Heart right ventricle (tissue), 16 donors: ENCODE data around the gene CDK15. TPM values are rescaled to one million over a fixed set of nuclear protein-coding genes. Genes with fewer than 3 reads are reported as not detected.
"Not testable (repeated sequence)": the region's sequence is repeated elsewhere in the genome, so short reads cannot be mapped to it uniquely, and the experiment has no call there.

Experiments used
- ATAC-seq, 8 donors: fragments of 200-7000 bp; cut with Tn5 transposase; one replicate each; pipeline ENCODE4 v1.9.1; 2020; ENCODE audit warnings: mild to moderate bottlenecking in 8 of 8, moderate library complexity in 8 of 8, moderate number of reproducible peaks in 1 of 8
- DNase-seq, 2 donors: peaks; one replicate each; pipeline ENCODE4 v3.0.0-alpha.2; 2020
- H3K27ac ChIP-seq, 10 donors: fragments of 200-600 bp; sonication (generic) in 2 of 10; one replicate each; pipeline versions ENCODE4 v1.5.0 to v1.8.0; 2020 to 2022; ENCODE audit warnings: mild to moderate bottlenecking in 3 of 10
- H3K27me3 ChIP-seq, 7 donors: fragments of 200-600 bp; one replicate each; pipeline ENCODE4 v1.8.0; 2021 to 2022; ENCODE audit warnings: mild to moderate bottlenecking in 2 of 7
- H3K36me3 ChIP-seq, 9 donors: fragments of 200-600 bp; sonication (generic) in 1 of 9; one replicate each; pipeline versions ENCODE4 v1.5.0 to v1.8.0; 2020 to 2022; ENCODE audit warnings: mild to moderate bottlenecking in 2 of 9
- H3K4me1 ChIP-seq, 9 donors: fragments of 200-600 bp; sonication (generic) in 1 of 9; one replicate each; pipeline versions ENCODE4 v1.5.0 to v1.8.0; 2020 to 2022; ENCODE audit warnings: mild to moderate bottlenecking in 4 of 9
- H3K4me3 ChIP-seq, 10 donors: fragments of 200-600 bp; sonication (generic) in 2 of 10; one replicate each; pipeline versions ENCODE4 v1.5.0 to v1.8.0; 2020 to 2022; ENCODE audit warnings: mild to moderate bottlenecking in 7 of 10, moderate library complexity in 2 of 10
- H3K9me3 ChIP-seq, 11 donors: fragments of 200-600 bp in 10 of 11; sonication (generic) in 2 of 11; one replicate each; pipeline versions ENCODE4 v1.5.0 to v1.8.0; 2013 to 2022; ENCODE audit warnings: mild to moderate bottlenecking in 2 of 11, control low read depth in 1 of 11, moderate library complexity in 1 of 11
- CTCF ChIP-seq, 9 donors: fragments of 200-600 bp; sonication (generic) in 2 of 9; IDR thresholded peaks; one replicate each; pipeline versions ENCODE4 v1.5.0 to v1.8.0; 2021 to 2022; ENCODE audit warnings: antibody characterized with exemption in 9 of 9, mild to moderate bottlenecking in 5 of 9, moderate library complexity in 1 of 9
- WGBS, 2 donors: extraction: QIAGEN DNeasy Blood & Tissue Kit; methylation state at CpG; one replicate each; pipeline ENCODE4 v1.1.7; 2013; ENCODE audit warnings: inconsistent platforms in 1 of 2; 5-methylcytosine and 5-hydroxymethylcytosine counted together
- intact Hi-C, 10 donors: fragments of 100-400 bp; cut with DNase I; formaldehyde crosslinking; loops; one replicate each; pipeline versions ENCODE4 v1.11.1 to v1.14.2; 2022
- polyA plus RNA-seq, 2 donors: library from polyadenylated mRNA; stranded (reverse); fragments of 200-250 nt; gene quantifications; one replicate each; pipeline ENCODE4 v1.2.3, GENCODE V29; 2013
- total RNA-seq, 10 donors: library from RNA; stranded (reverse); fragmentation: NEBNext Ultra II Directional in 3 of 10; extraction: Animal tissue kit (Norgen Biotek cat#: 25700) in 3 of 10; gene quantifications; one replicate each; pipeline versions ENCODE4 v1.2.1 to v1.2.4, GENCODE V29; 2021 to 2023
- donor health status: Arrhythmogenic right ventricular cardiomyopathy.
- donor health status: ischemic (EF 13 %, LVEDD 7.1; RV severe dilation, severe dysfunction).
- donor health status: healthy with polysubstance abuse.
- donor health status: DM: no; HTN: yes; CAD: no.
- donor health status: DM: no; HTN: no; CAD: no.
- donor health status: ischemic (EF 25% LVEDD 6.9; RV normal size, moderate dysfunction).
- donor health status: ischemic (EF 25% LVEDD 5.7; RV mildly dilated, moderate dysfunction).
- donor health status: healthy.
- donor health status: DM: yes; HTN: yes; CAD: no.
- donor health status: Ischemic cardiomyopathy.
- donor health status: ischemic (EF 35%, LVEDD 5.7; RV mildly dilated, moderate dysfunction).
- donor health status: nonischemic (EF 11% LVEDD 7.7; RV severe dilation, severe dysfunction).
- donor health status: DM: yes; HTN: yes; CAD: no.
- donor health status: PGD.
- donor health status: ischemic (EF 29% LVEDD 5.4; RV normal size, mild dysfunction).
- donor health status: nonischemic (EF 23%, LVEDD 6.1; RV moderate dilation, normal function).

The CDK15 gene
- total and polyA plus RNA-seq, 12 donors, result 0.07 to 0.39 (median 0.15) TPM; not detected in 1

- no peaks in the 10 kb centered on the region for H3K27me3 ChIP-seq
- peak in 2 of 8 donors; percentile 23 to 43 for ATAC-seq
- DNase-seq, result no peak
- no peaks in the 10 kb centered on the region for H3K9me3 ChIP-seq
- no peak overlapping the region for H3K4me3 ChIP-seq
- peaks cover 0 to 99% (median 30%) of the 10 kb centered on the region in 9 donors for H3K36me3 ChIP-seq
- H3K4me1 ChIP-seq, result peaks cover 0 to 9% (median 0%) of the 10 kb centered on the region in 9 donors
- H3K27ac ChIP-seq, result peak overlapping the region in 1 of 10 donors; percentile 24
- WGBS, 2 donors, result 75 to 87% methylated on average over 4 of the region's 4 CpGs
- intact Hi-C loops, result no loop called here
- TF ChIP-seq CTCF (IDR thresholded peaks at IDR 0.05), result no peak
Measured at GRCh38 chr2:201761101-201761500, 45.2 kb upstream of the CDK15 start.

GRCh38 chr2:201764469-201764868 lies 41.9 kb upstream of the CDK15 start:
- H3K27ac ChIP-seq, intact Hi-C loops: not testable (repeated sequence)
- WGBS, 2 donors, result 97 to 98% methylated on average over 7 of the region's 7 CpGs

GRCh38 chr2:201765799-201766198 lies 40.5 kb upstream of the CDK15 start:
- DNase-seq (no peak), ATAC-seq (peak in 6 of 8 donors; percentile 54 to 80 (median 64))
- TF ChIP-seq CTCF (IDR thresholded peaks at IDR 0.05), result no peak
- peaks cover 0 to 35% (median 13%) of the 10 kb centered on the region in 9 donors for H3K4me1 ChIP-seq
- peaks cover 0 to 63% (median 14%) of the 10 kb centered on the region in 9 donors for H3K36me3 ChIP-seq
- H3K4me3 ChIP-seq, result no peak overlapping the region
- no peaks in the 10 kb centered on the region for H3K9me3 ChIP-seq
- no peaks in the 10 kb centered on the region for H3K27me3 ChIP-seq
- intact Hi-C loops, result no loop called here
- H3K27ac ChIP-seq, result peak overlapping the region in 5 of 10 donors; percentile 26 to 64 (median 43)

More at GRCh38 chr2:201764469-201764868, 41.9 kb upstream of the CDK15 start:
- not testable (repeated sequence) for H3K4me3 ChIP-seq, H3K27me3 ChIP-seq, ATAC-seq, DNase-seq, H3K9me3 ChIP-seq
- Histone ChIP-seq H3K36me3 (peaks cover 0 to 77% (median 16%) of the 10 kb centered on the region in 9 donors), H3K4me1 (peaks cover 0 to 22% (median 11%) of the 10 kb centered on the region in 9 donors)

GRCh38 chr2:201768918-201769317 lies 37.4 kb upstream of the CDK15 start:
- peak overlapping the region in 2 of 10 donors; percentile 0 to 1 for H3K4me3 ChIP-seq
- ATAC-seq (no peak), DNase-seq (no peak)
- H3K27me3 ChIP-seq, result no peaks in the 10 kb centered on the region
- peaks cover 0 to 40% (median 13%) of the 10 kb centered on the region in 9 donors for H3K4me1 ChIP-seq
- peak overlapping the region in 9 of 10 donors; percentile 11 to 54 (median 27) for H3K27ac ChIP-seq
- TF ChIP-seq CTCF (IDR thresholded peaks at IDR 0.05), result no peak
- 89 to 91% methylated on average over 1 of the region's 1 CpG for WGBS, 2 donors
- peaks cover 0 to 34% (median 6%) of the 10 kb centered on the region in 9 donors for H3K36me3 ChIP-seq
- intact Hi-C loops, result no loop called here
- H3K9me3 ChIP-seq, result no peaks in the 10 kb centered on the region

GRCh38 chr2:201769666-201770373 lies 36.5 kb upstream of the CDK15 start:
- TF ChIP-seq CTCF (IDR thresholded peaks at IDR 0.05), result no peak
- DNase-seq, result no peak
- Histone ChIP-seq H3K27ac (peak overlapping the region in 8 of 10 donors; percentile 3 to 54 (median 26)), H3K9me3 (no peaks in the 10 kb centered on the region), H3K4me1 (peaks cover 0 to 39% (median 13%) of the 10 kb centered on the region in 9 donors), H3K27me3 (no peaks in the 10 kb centered on the region), H3K36me3 (peaks cover 0 to 26% (median 6%) of the 10 kb centered on the region in 9 donors), H3K4me3 (no peak overlapping the region)
- 67% methylated on average over 4 of the region's 4 CpGs for WGBS, 2 donors
- ATAC-seq, result peak in 2 of 8 donors; percentile 54 to 57
- intact Hi-C loops, result no loop called here
